ENCODE results near the gene PCDHA1. TPM values are rescaled to one million over a fixed set of nuclear protein-coding genes. Genes with fewer than 3 reads are reported as not detected.

PCDHA1 gene
- total RNA-seq, 1 experiment from 2014 or later, result not detected

- Histone ChIP-seq H3K4me1 (ENCODE audit: control insufficient read depth in 1 of 2, insufficient read depth in 2 of 2, low read length in 2 of 2) (no peaks in the 10 kb centered on the region), H3K4me3 (replicated peaks in 1 of 2; ENCODE audit: low read depth in 1 of 2, low read length in 2 of 2) (no peak overlapping the region), H3K27me3 (ENCODE audit: insufficient read depth, low read length) (no peaks in the 10 kb centered on the region), H3K4me2 (ENCODE audit: low read length) (no peak overlapping the region), H3K9me3 (ENCODE audit: control insufficient read depth in 1 of 2, insufficient read depth in 1 of 2, low read depth in 1 of 2, low read length in 2 of 2) (no peaks in the 10 kb centered on the region; a peak in 1 of 4 replicates), H3K9me2 (ENCODE audit: insufficient read depth) (no peaks in the 10 kb centered on the region), H4K20me1 (ENCODE audit: insufficient read depth) (no peaks in the 10 kb centered on the region), H3K9ac (ENCODE audit: low read length) (no peak overlapping the region), H3K79me2 (ENCODE audit: insufficient read depth, low read length) (no peaks in the 10 kb centered on the region), H3K27ac (ENCODE audit: low read depth, low read length) (no peak overlapping the region), H2AFZ (ENCODE audit: low read depth, low read length, poor library complexity, severe bottlenecking) (no peak overlapping the region), H3K36me3 (ENCODE audit: control insufficient read depth in 1 of 2, insufficient read depth in 2 of 2, low read length in 2 of 2) (no peaks in the 10 kb centered on the region)
- ChIA-PET RAD21 (ENCODE audit: low non-redundant PET in 1 of 2, low total read pairs in 2 of 2, uncharacterized antibody in 2 of 2, unreplicated experiment in 2 of 2) (no interaction called here), CTCF (no interaction called here), POLR2A (no interaction called here)
- intact Hi-C loops (cut with micrococcal nuclease), result no loop called here
- ATAC-seq (no peak), DNase-seq (ENCODE audit: low read depth, low spot score) (no peak)
- TF ChIP-seq ZNF274 (IDR thresholded peaks at IDR 0.05; ENCODE audit: low read depth, low read length) (no peak), CBX3 (IDR thresholded peaks at IDR 0.05; ENCODE audit: low read depth) (no peak), CEBPB (IDR thresholded peaks at IDR 0.05; ENCODE audit: low read depth) (no peak), ELF1 (IDR thresholded peaks at IDR 0.05; ENCODE audit: borderline replicate concordance, low read depth) (no peak), POLR2AphosphoS5 (IDR thresholded peaks at IDR 0.05; ENCODE audit: low read depth, low read length) (no peak), EGR1 (IDR thresholded peaks at IDR 0.05; ENCODE audit: low read depth) (no peak)
- BruUV-seq (replicated peaks), result no TSS peak
These were observed 10.8 kb downstream of the PCDHA1 start for GRCh38 chr5:140796718-140797095.

- CTCF ChIA-PET, result no interaction called here
- no TSS peak for BruUV-seq (replicated peaks)
- peaks cover 0 to 5% of the 10 kb centered on the region in 2 experiments; a peak in 2 of 4 replicates for H3K9me3 ChIP-seq (ENCODE audit: control insufficient read depth in 1 of 2, insufficient read depth in 1 of 2, low read depth in 1 of 2, low read length in 2 of 2)
- H3K4me1 ChIP-seq (ENCODE audit: control insufficient read depth in 1 of 2, insufficient read depth in 2 of 2, low read length in 2 of 2), result no peaks in the 10 kb centered on the region
- H3K79me2 ChIP-seq (ENCODE audit: insufficient read depth, low read length), result no peaks in the 10 kb centered on the region
- no peaks in the 10 kb centered on the region for H3K36me3 ChIP-seq (ENCODE audit: control insufficient read depth in 1 of 2, insufficient read depth in 2 of 2, low read length in 2 of 2)
- RAD21 ChIA-PET (ENCODE audit: low non-redundant PET in 1 of 2, low total read pairs in 2 of 2, uncharacterized antibody in 2 of 2, unreplicated experiment in 2 of 2), result no interaction called here
- no peak within 1 kb of the TSS for H2AFZ ChIP-seq (ENCODE audit: low read depth, low read length, poor library complexity, severe bottlenecking)
- no peak within 1 kb of the TSS for H3K9ac ChIP-seq (ENCODE audit: low read length)
- no peak within 1 kb of the TSS for H3K4me3 ChIP-seq (replicated peaks in 1 of 2; ENCODE audit: low read depth in 1 of 2, low read length in 2 of 2)
- no peaks in the 10 kb centered on the region for H3K27me3 ChIP-seq (ENCODE audit: insufficient read depth, low read length)
- POLR2A ChIA-PET, result no interaction called here
- ATAC-seq (no peak), DNase-seq (ENCODE audit: low read depth, low spot score) (no peak)
- intact Hi-C loops (cut with micrococcal nuclease), result no loop called here
- H3K27ac ChIP-seq (ENCODE audit: low read depth, low read length), result no peak within 1 kb of the TSS
- H4K20me1 ChIP-seq (ENCODE audit: insufficient read depth), result no peaks in the 10 kb centered on the region
- no peaks in the 10 kb centered on the region for H3K9me2 ChIP-seq (ENCODE audit: insufficient read depth)
- H3K4me2 ChIP-seq (ENCODE audit: low read length), result no peak within 1 kb of the TSS
- TF ChIP-seq SRF (IDR thresholded peaks at IDR 0.05; ENCODE audit: low read depth) (no peak), FOSL1 (IDR thresholded peaks at IDR 0.05; ENCODE audit: low read depth) (no peak), CEBPB (IDR thresholded peaks at IDR 0.05; ENCODE audit: low read depth) (no peak), ZFX (IDR thresholded peaks at IDR 0.05) (no peak), ATF3 (IDR thresholded peaks at IDR 0.05) (no peak), CTCF (IDR thresholded peaks at IDR 0.05 in 2 of 3, conservative IDR thresholded peaks at IDR 0.05 in 1 of 3; ENCODE audit: borderline replicate concordance in 1 of 3, insufficient read depth in 1 of 3, low read depth in 2 of 3, low read length in 2 of 3) (no peak), REST (IDR thresholded peaks at IDR 0.05; ENCODE audit: low read depth) (no peak), MAX (IDR thresholded peaks at IDR 0.05) (no peak), TCF7L2 (IDR thresholded peaks at IDR 0.05; ENCODE audit: borderline replicate concordance, extremely low read depth, insufficient read depth, insufficient read length) (no peak), ELF1 (IDR thresholded peaks at IDR 0.05; ENCODE audit: borderline replicate concordance, low read depth) (no peak), CBX3 (IDR thresholded peaks at IDR 0.05; ENCODE audit: low read depth) (no peak), EZH2 (IDR thresholded peaks at IDR 0.05) (no peak)
These were observed 15.0 kb downstream of the PCDHA1 start, which contains the start of gene PCDHA3 for GRCh38 chr5:140800816-140801493. Gene PCDHA3, plus strand, starts transcription at chr5:140801057.

Data from HCT116 (cell line).